ENCODE results near the gene ARTN. TPM values are rescaled to one million over a fixed set of nuclear protein-coding genes. Genes with fewer than 3 reads are reported as not detected.
A peak's percentile ranks its signal among the peaks of the same experiment; 100 is the strongest.

ARTN gene
- total RNA-seq, 2 donors from 2014 or later, result 1.9 to 3.0 TPM

GRCh38 chr1:43910343-43910742 lies 23.3 kb upstream of the ARTN start:
- Mint-ChIP-seq H3K27ac (no peak overlapping the region), H3K4me3 (no peak overlapping the region), H3K4me1 (ENCODE audit: low read depth) (no peaks in the 10 kb centered on the region), H3K9me3 (no peaks in the 10 kb centered on the region), H3K36me3 (ENCODE audit: insufficient read depth in 2 of 2) (no peaks in the 10 kb centered on the region), H3K27me3 (ENCODE audit: low read depth) (no peaks in the 10 kb centered on the region)
- ATAC-seq (replicated peaks in 1 of 2), result no peak
- DNase-seq, result no peak

- Mint-ChIP-seq H3K27ac (no peak overlapping the region), H3K9me3 (no peaks in the 10 kb centered on the region), H3K36me3 (ENCODE audit: insufficient read depth in 2 of 2) (no peaks in the 10 kb centered on the region), H3K27me3 (ENCODE audit: low read depth) (no peaks in the 10 kb centered on the region), H3K4me3 (no peak overlapping the region), H3K4me1 (ENCODE audit: low read depth) (no peaks in the 10 kb centered on the region)
- DNase-seq, result no peak
- no peak for ATAC-seq (replicated peaks in 1 of 2)
These were observed 21.0 kb upstream of the ARTN start for GRCh38 chr1:43912607-43913006.

GRCh38 chr1:43913051-43913501 lies 20.5 kb upstream of the ARTN start:
- Mint-ChIP-seq H3K4me3 (no peak overlapping the region), H3K27me3 (ENCODE audit: low read depth) (no peaks in the 10 kb centered on the region), H3K9me3 (no peaks in the 10 kb centered on the region), H3K36me3 (ENCODE audit: insufficient read depth in 2 of 2) (no peaks in the 10 kb centered on the region), H3K4me1 (ENCODE audit: low read depth) (no peaks in the 10 kb centered on the region), H3K27ac (no peak overlapping the region)
- DNase-seq (no peak), ATAC-seq (replicated peaks in 1 of 2) (no peak)

- no peaks in the 10 kb centered on the region for H3K9me3 Mint-ChIP-seq
- H3K4me1 Mint-ChIP-seq (ENCODE audit: low read depth), result no peaks in the 10 kb centered on the region
- no peak overlapping the region for H3K4me3 Mint-ChIP-seq
- H3K27ac Mint-ChIP-seq, result no peak overlapping the region
- DNase-seq (no peak), ATAC-seq (replicated peaks in 1 of 2) (no peak)
- H3K36me3 Mint-ChIP-seq (ENCODE audit: insufficient read depth in 2 of 2), result no peaks in the 10 kb centered on the region
- no peaks in the 10 kb centered on the region for H3K27me3 Mint-ChIP-seq (ENCODE audit: low read depth)
These were observed 19.8 kb upstream of the ARTN start for GRCh38 chr1:43913666-43914360.

GRCh38 chr1:43914576-43915525 lies 18.8 kb upstream of the ARTN start:
- DNase-seq, result no peak
- ATAC-seq (replicated peaks in 1 of 2), result no peak
- no peak overlapping the region for H3K27ac Mint-ChIP-seq
- no peaks in the 10 kb centered on the region for H3K27me3 Mint-ChIP-seq (ENCODE audit: low read depth)
- H3K4me3 Mint-ChIP-seq, result no peak overlapping the region
- H3K4me1 Mint-ChIP-seq (ENCODE audit: low read depth), result peaks cover 8% of the 10 kb centered on the region
- H3K9me3 Mint-ChIP-seq, result no peaks in the 10 kb centered on the region
- H3K36me3 Mint-ChIP-seq (ENCODE audit: insufficient read depth in 2 of 2), result no peaks in the 10 kb centered on the region

GRCh38 chr1:43919906-43920305 lies 13.7 kb upstream of the ARTN start:
- Mint-ChIP-seq H3K9me3 (no peaks in the 10 kb centered on the region), H3K27ac (no peak overlapping the region)

GRCh38 chr1:43921022-43921421 lies 12.6 kb upstream of the ARTN start:
- Mint-ChIP-seq H3K4me1 (ENCODE audit: low read depth) (peaks cover 12% of the 10 kb centered on the region), H3K4me3 (no peak overlapping the region), H3K27me3 (ENCODE audit: low read depth) (no peaks in the 10 kb centered on the region), H3K27ac (no peak overlapping the region), H3K9me3 (no peaks in the 10 kb centered on the region), H3K36me3 (ENCODE audit: insufficient read depth in 2 of 2) (no peaks in the 10 kb centered on the region)
- ATAC-seq (replicated peaks in 1 of 2) (no peak), DNase-seq (no peak)

More at GRCh38 chr1:43919906-43920305, 13.7 kb upstream of the ARTN start:
- ATAC-seq (replicated peaks in 1 of 2) (no peak), DNase-seq (no peak)
- Mint-ChIP-seq H3K4me1 (ENCODE audit: low read depth) (peaks cover 12% of the 10 kb centered on the region), H3K4me3 (no peak overlapping the region), H3K27me3 (ENCODE audit: low read depth) (no peaks in the 10 kb centered on the region), H3K36me3 (ENCODE audit: insufficient read depth in 2 of 2) (no peaks in the 10 kb centered on the region)

- Mint-ChIP-seq H3K27ac (no peak overlapping the region), H3K4me1 (ENCODE audit: low read depth) (peaks cover 10% of the 10 kb centered on the region), H3K4me3 (no peak overlapping the region), H3K27me3 (ENCODE audit: low read depth) (no peaks in the 10 kb centered on the region), H3K9me3 (no peaks in the 10 kb centered on the region), H3K36me3 (ENCODE audit: insufficient read depth in 2 of 2) (no peaks in the 10 kb centered on the region)
- DNase-seq (no peak), ATAC-seq (replicated peaks in 1 of 2) (no peak)
These were observed 9.1 kb upstream of the ARTN start for GRCh38 chr1:43924516-43924915.

- Mint-ChIP-seq H3K4me1 (ENCODE audit: low read depth) (peaks cover 8% of the 10 kb centered on the region), H3K27ac (no peak overlapping the region), H3K4me3 (no peak overlapping the region), H3K27me3 (ENCODE audit: low read depth) (no peaks in the 10 kb centered on the region), H3K36me3 (ENCODE audit: insufficient read depth in 2 of 2) (no peaks in the 10 kb centered on the region), H3K9me3 (no peaks in the 10 kb centered on the region)
- DNase-seq (no peak), ATAC-seq (replicated peaks in 1 of 2) (no peak)
These were observed 7.8 kb upstream of the ARTN start for GRCh38 chr1:43925846-43926245.

- Mint-ChIP-seq H3K4me3 (no peak overlapping the region), H3K27me3 (ENCODE audit: low read depth) (peaks cover 25% of the 10 kb centered on the region), H3K4me1 (ENCODE audit: low read depth) (peaks cover 24% of the 10 kb centered on the region), H3K9me3 (no peaks in the 10 kb centered on the region), H3K27ac (no peak overlapping the region), H3K36me3 (ENCODE audit: insufficient read depth in 2 of 2) (no peaks in the 10 kb centered on the region)
- ATAC-seq (replicated peaks in 1 of 2) (no peak), DNase-seq (peak; percentile 29 to 33)
These were observed 3.2 kb upstream of the ARTN start for GRCh38 chr1:43930168-43930948.

- no peak overlapping the region for H3K4me3 Mint-ChIP-seq
- DNase-seq (no peak), ATAC-seq (replicated peaks in 1 of 2) (no peak)
- no peak overlapping the region for H3K27ac Mint-ChIP-seq
- H3K27me3 Mint-ChIP-seq (ENCODE audit: low read depth), result peaks cover 29% of the 10 kb centered on the region
- H3K4me1 Mint-ChIP-seq (ENCODE audit: low read depth), result peaks cover 24% of the 10 kb centered on the region
- no peaks in the 10 kb centered on the region for H3K9me3 Mint-ChIP-seq
- no peaks in the 10 kb centered on the region for H3K36me3 Mint-ChIP-seq (ENCODE audit: insufficient read depth in 2 of 2)
These were observed 2.7 kb upstream of the ARTN start for GRCh38 chr1:43930949-43931275.

- no peaks in the 10 kb centered on the region for H3K9me3 Mint-ChIP-seq
- no peaks in the 10 kb centered on the region for H3K36me3 Mint-ChIP-seq (ENCODE audit: insufficient read depth in 2 of 2)
- no peak overlapping the region for H3K4me3 Mint-ChIP-seq
- DNase-seq (no peak), ATAC-seq (replicated peaks in 1 of 2) (no peak)
- H3K27ac Mint-ChIP-seq, result no peak overlapping the region
- peaks cover 24% of the 10 kb centered on the region for H3K4me1 Mint-ChIP-seq (ENCODE audit: low read depth)
- H3K27me3 Mint-ChIP-seq (ENCODE audit: low read depth), result peaks cover 29% of the 10 kb centered on the region
These were observed 1.6 kb upstream of the ARTN start for GRCh38 chr1:43931711-43932660.
